Psoas muscle (tissue), 8 donors: Measurements from ENCODE around the gene SMCP. TPM values are rescaled to one million over a fixed set of nuclear protein-coding genes. Genes with fewer than 3 reads are reported as not detected.

Experiments used
- ATAC-seq, 4 donors: fragments of 200-7000 bp; cut with Tn5 transposase; one replicate each; pipeline ENCODE4 v1.9.1; 2020; ENCODE audit warnings: moderate library complexity in 3 of 4, mild to moderate bottlenecking in 2 of 4
- DNase-seq, 2 donors: peaks; one replicate each; pipeline ENCODE4 v3.0.0-alpha.2; 2020
- H3K27ac ChIP-seq: fragments of 200-600 bp; one replicate; pipeline ENCODE4 v1.8.0; 2022
- H3K27me3 ChIP-seq, 3 donors: fragments of 200-600 bp in 1 of 3; one replicate each; pipeline versions ENCODE4 v1.6.1 to v1.8.0; 2013 to 2022; ENCODE audit warnings: low read length in 2 of 3, mild to moderate bottlenecking in 2 of 3, moderate library complexity in 1 of 3; ENCODE audit not compliant: insufficient read depth in 3 of 3
- H3K36me3 ChIP-seq, 2 donors: fragments of 200-600 bp in 1 of 2; one replicate each; pipeline versions ENCODE4 v1.6.1 to v1.8.0; 2013 to 2022; ENCODE audit warnings: low read depth in 1 of 2, mild to moderate bottlenecking in 1 of 2, moderate library complexity in 1 of 2; ENCODE audit not compliant: insufficient read depth in 1 of 2
- H3K4me1 ChIP-seq: fragments of 200-600 bp; one replicate; pipeline ENCODE4 v1.8.0; 2022
- H3K4me3 ChIP-seq: fragments of 200-600 bp; one replicate; pipeline ENCODE4 v1.8.0; 2022; ENCODE audit warnings: mild to moderate bottlenecking
- H3K9me3 ChIP-seq: fragments of 200-600 bp; one replicate; pipeline ENCODE4 v1.8.0; 2022
- WGBS, 3 donors: extraction: QIAGEN DNeasy Blood & Tissue Kit; methylation state at CpG; one replicate each; pipeline versions ENCODE4 v1.1.6 to v1.1.7; 2013; 5-methylcytosine and 5-hydroxymethylcytosine counted together
- intact Hi-C, 2 donors: fragments of 100-400 bp; cut with DNase I; formaldehyde crosslinking; loops; one replicate each; pipeline versions ENCODE4 v1.11.0 to v1.14.2; 2022
- polyA plus RNA-seq, 3 donors: library from polyadenylated mRNA; stranded (reverse); fragments of 200-250 nt; gene quantifications; one replicate each; pipeline ENCODE4 v1.2.3, GENCODE V29; 2013
- total RNA-seq, 4 donors: library from RNA; stranded (reverse); fragmentation: NEBNext Ultra II Directional in 2 of 4; extraction: Animal tissue kit (Norgen Biotek cat#: 25700) in 2 of 4; gene quantifications; one replicate each; pipeline versions ENCODE4 v1.2.1 to v1.2.4, GENCODE V29; 2021 to 2023
- TF ChIP-seq, protein P1 (sequence below): fragments of 200-600 bp; IDR thresholded peaks from one replicate; pipeline ENCODE4 v1.8.0; 2022; ENCODE audit warnings: antibody characterized with exemption
- donor health status: healthy with polysubstance abuse.
- donor health status: DM: no; HTN: no; CAD: no; lungs with moderate emphysema.
- donor health status: Bipolar disorder and iron deficiency.
- donor health status: healthy.
- donor health status: DM: yes; HTN: yes; CAD: no.
- donor health status: DM: no; HTN: no; CAD: no.
- donor health status: DM: no; HTN: no; CAD: no.
- donor health status: DM: yes; HTN: yes; CAD: no.

The SMCP gene
- total and polyA plus RNA-seq, 7 donors = not detected

DNA sequence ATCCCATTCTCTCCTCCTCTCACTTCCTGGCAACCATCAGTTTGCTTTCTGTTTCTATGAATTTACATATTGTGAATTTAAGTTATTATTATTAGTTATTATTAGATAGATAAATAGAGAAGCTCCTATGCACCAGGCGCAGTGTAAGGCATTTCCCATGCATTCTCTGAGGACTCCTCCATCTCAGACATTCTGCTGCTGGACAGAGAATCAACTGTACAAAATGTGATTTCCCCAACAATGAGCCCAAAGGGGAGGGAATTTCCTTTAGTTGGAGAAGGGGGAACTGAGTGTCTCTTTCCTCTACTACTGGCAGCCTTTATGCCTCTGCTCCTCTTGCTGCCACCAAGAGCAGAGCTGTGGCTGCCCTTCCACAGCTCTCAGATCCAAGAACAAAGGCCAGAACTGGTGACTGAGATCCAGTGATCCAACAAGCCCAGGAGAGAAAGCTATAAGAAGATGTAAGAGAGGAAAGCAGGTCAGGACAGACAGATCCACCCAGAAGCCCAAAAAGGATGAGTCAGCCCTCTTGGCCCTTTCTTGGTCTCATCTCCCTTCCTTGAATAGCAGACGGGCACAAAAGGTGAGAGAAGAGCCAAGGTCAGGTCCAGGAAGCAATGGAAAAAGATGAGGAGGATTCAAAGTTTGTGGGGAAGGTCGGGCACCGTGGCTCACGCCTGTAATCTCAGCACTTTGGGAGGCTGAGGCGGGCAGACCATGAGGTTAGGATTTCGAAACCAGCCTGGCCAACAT lies 26.7 kb downstream of the SMCP start:
- DNase-seq = no peak
- H3K27ac ChIP-seq = no peak overlapping the region
- peaks cover 0 to 4% (median 1%) of the 10 kb centered on the region in 3 donors for H3K27me3 ChIP-seq
- no peaks in the 10 kb centered on the region for H3K36me3 ChIP-seq
- no peaks in the 10 kb centered on the region for H3K9me3 ChIP-seq
- no peak overlapping the region for H3K4me3 ChIP-seq
- no peak for ATAC-seq
- H3K4me1 ChIP-seq = no peaks in the 10 kb centered on the region
- intact Hi-C loops = no loop called here
- TF ChIP-seq, protein P1, sequence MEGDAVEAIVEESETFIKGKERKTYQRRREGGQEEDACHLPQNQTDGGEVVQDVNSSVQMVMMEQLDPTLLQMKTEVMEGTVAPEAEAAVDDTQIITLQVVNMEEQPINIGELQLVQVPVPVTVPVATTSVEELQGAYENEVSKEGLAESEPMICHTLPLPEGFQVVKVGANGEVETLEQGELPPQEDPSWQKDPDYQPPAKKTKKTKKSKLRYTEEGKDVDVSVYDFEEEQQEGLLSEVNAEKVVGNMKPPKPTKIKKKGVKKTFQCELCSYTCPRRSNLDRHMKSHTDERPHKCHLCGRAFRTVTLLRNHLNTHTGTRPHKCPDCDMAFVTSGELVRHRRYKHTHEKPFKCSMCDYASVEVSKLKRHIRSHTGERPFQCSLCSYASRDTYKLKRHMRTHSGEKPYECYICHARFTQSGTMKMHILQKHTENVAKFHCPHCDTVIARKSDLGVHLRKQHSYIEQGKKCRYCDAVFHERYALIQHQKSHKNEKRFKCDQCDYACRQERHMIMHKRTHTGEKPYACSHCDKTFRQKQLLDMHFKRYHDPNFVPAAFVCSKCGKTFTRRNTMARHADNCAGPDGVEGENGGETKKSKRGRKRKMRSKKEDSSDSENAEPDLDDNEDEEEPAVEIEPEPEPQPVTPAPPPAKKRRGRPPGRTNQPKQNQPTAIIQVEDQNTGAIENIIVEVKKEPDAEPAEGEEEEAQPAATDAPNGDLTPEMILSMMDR = no peak
- whole genome bisulfite sequencing, 3 donors = 76% methylated on average over 7 of the region's 7 CpGs

DNA sequence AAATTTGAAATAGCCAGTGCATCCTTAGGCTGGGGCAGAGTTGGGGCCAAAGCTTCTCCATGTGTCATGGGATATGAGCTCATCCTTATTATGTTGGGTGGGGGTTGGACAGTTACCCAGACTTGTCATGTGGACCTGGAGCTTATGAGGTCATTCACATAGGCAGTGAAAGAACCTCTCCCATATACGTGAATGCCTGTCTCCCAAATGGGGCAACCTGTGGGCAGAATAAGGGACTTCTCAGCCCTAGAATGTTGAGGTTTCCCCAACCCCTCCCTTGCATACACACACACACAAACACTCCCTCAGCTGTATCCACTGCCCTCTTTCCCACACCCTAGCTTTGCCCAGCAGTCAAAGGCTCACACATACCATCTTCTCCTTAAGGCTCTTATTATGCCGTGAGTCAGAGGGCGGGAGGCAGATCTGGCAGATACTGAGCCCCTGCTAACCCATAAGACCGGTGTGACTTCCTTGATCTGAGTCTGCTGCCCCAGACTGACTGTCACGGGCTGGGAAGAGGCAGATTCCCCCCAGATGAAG lies 28.0 kb downstream of the SMCP start:
- Histone ChIP-seq H3K4me3 (no peak overlapping the region), H3K36me3 (no peaks in the 10 kb centered on the region)

DNA sequence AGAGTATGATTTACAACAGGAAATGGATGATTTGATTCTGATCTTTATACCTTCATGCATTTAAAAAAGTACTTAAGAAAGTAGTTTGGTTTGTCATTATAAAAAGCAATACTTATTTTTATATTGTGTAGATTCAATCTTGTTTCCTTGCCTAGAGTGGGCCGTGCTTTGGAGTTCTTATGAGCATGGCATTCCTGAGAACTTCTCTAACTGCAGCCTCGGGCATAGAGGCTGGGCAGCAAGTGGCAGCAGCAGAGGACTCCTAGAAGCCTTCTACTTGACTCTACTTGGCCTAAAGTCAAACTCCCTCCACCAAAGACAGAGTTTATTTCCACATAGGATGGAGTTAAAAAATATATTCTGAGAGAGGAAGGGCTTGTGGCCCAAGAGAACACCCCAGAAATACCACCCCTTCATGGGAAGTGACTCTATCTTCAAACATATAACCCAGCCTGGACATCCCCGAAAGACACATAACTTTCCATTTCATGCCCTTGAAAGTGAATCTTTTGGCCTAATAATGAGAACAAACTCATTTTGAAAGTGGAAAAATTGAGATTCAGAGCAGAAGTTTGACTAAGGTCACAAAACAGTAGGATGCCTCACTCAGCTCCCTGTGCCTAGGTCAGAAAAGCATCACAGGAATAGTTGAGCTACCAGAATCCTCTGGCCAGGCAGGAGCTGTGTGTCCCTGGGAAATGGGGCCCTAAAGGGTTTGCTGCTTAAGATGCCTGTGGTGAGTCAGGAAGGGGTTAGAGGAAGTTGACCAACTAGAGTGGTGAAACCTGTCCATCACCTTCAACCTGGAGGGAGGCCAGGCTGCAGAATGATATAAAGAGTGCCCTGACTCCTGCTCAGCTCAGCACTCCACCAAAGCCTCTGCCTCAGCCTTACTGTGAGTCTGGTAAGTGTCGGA lies 29.8 kb downstream of the SMCP start, which contains the start of gene IVL:
TSS of gene IVL (plus strand) at position 861 of the 916 bp plus-strand sequence. CDS start 1,252 bp downstream, outside the sequence.
- TF ChIP-seq, protein P1 = no peak
- ATAC-seq (no peak), DNase-seq (no peak)
- WGBS, 3 donors = 60 to 66% (median 63%) methylated on average over 4 of the region's 4 CpGs
- Histone ChIP-seq H3K4me3 (no peak within 1 kb of the TSS), H3K9me3 (no peaks in the 10 kb centered on the region), H3K4me1 (no peaks in the 10 kb centered on the region), H3K36me3 (no peaks in the 10 kb centered on the region), H3K27ac (no peak within 1 kb of the TSS), H3K27me3 (peaks cover 0 to 4% (median 0%) of the 10 kb centered on the region in 3 donors)
- intact Hi-C loops = no loop called here

More for the DNA sequence above, 28.0 kb downstream of the SMCP start:
- Histone ChIP-seq H3K27me3 (peaks cover 0 to 4% (median 0%) of the 10 kb centered on the region in 3 donors), H3K9me3 (no peaks in the 10 kb centered on the region), H3K4me1 (no peaks in the 10 kb centered on the region), H3K27ac (no peak overlapping the region)
- no peak for ATAC-seq
- intact Hi-C loops = no loop called here
- WGBS, 3 donors = 46 to 61% (median 47%) methylated on average over 5 of the region's 5 CpGs
- TF ChIP-seq, protein P1 = no peak
- no peak for DNase-seq

DNA sequence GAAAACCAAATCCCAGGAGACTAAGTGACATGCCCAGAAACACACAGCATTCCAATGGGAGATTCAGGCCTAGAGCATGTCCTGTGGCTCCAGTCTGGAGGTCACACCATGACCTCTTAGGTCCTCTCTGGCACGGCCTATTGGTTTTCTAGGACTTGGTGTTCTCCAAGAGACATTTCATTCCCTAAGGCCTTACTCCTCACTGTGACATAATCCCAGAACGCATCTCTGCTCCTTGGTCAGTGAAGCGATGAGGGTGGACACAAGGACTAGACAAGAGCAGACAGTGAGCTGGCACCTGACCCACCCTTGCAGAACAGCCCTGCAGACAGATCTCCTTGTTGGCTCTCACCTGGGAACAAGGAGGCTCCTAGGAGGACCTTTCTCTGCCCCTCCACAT lies 31.1 kb downstream of the SMCP start:
- H3K27me3 ChIP-seq = peaks cover 0 to 4% (median 0%) of the 10 kb centered on the region in 3 donors
- TF ChIP-seq, protein P1 = no peak
- ATAC-seq = no peak
- H3K9me3 ChIP-seq = no peaks in the 10 kb centered on the region
- no peak overlapping the region for H3K27ac ChIP-seq
- no peaks in the 10 kb centered on the region for H3K36me3 ChIP-seq
- intact Hi-C loops = no loop called here
- no peaks in the 10 kb centered on the region for H3K4me1 ChIP-seq
- 84 to 85% (median 85%) methylated on average over 3 of the region's 3 CpGs for WGBS, 3 donors
- H3K4me3 ChIP-seq = no peak overlapping the region
- no peak for DNase-seq
